ENCODE data around the gene C1orf105.

The C1orf105 gene

DNA sequence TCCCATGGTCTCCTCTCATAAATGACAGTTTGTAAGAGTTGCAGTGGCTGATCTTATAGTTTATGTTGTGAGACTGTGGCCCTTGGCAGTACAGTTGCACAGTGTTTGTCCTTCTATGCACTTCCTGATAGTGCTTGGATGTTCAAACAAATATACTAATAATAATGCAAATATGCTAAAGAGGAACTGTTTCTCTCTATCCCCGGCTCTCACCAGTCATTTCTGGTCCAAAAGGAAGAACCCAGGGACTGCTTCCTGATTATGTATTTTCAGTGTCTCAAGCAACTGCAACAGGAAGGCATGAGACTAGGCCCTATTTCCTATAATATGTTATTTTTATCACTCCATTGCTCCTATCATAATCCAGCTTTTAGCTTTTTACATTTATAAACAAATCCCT lies 95.4 kb downstream of the C1orf105 start:
- Mint-ChIP-seq H3K27ac (no peak overlapping the region), H3K36me3 (ENCODE audit: low read depth) (no peaks in the 10 kb centered on the region), H3K4me1 (ENCODE audit: low read depth) (no peaks in the 10 kb centered on the region), H3K4me3 (no peak overlapping the region), H3K9me3 (no peaks in the 10 kb centered on the region), H3K27me3 (no peaks in the 10 kb centered on the region)
- no peak for DNase-seq

DNA sequence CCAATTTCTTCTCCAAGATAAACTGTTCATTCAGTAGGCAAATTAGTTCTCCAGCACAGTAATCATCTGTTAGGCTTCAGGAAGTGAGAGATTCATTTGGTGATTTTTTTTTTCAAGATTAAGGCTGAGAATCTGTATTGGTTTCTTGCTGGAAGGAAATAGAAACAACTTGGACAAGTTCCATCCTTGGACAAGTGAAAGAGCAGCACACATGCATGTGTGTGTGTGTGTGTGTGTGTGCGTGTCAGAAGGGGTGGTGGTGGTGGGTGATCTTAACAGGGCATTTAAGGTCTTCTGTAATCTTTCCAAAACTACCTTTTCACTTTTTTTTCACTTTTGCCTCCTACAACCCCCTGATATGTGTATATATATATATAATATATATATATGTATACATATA lies 96.6 kb downstream of the C1orf105 start:
- Mint-ChIP-seq H3K27me3 (peaks cover under 1% of the 10 kb centered on the region), H3K4me3 (no peak overlapping the region), H3K9me3 (no peaks in the 10 kb centered on the region), H3K36me3 (ENCODE audit: low read depth) (no peaks in the 10 kb centered on the region), H3K27ac (no peak overlapping the region), H3K4me1 (ENCODE audit: low read depth) (no peaks in the 10 kb centered on the region)
- no peak for DNase-seq

DNA sequence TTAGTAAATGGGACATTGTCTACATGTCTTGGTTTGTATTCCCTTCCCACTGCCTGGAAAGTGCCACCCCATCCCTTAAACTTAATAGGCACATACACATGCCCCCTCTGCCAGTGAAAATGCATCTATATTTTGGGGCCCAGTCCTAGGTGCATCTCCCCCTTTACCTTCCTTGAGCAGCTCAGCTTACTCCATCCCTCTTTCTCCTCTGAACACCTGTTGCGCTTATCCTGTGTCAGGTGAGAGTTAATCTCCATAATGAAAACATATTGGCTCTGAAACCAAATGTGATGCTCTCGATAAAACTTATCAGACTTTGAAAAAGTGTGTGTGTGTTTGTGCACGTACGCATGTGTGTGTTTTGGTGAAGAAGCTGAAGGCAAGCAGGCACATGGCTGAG lies 97.1 kb downstream of the C1orf105 start:
- Mint-ChIP-seq H3K4me1 (ENCODE audit: low read depth) (no peaks in the 10 kb centered on the region), H3K4me3 (no peak overlapping the region), H3K27ac (no peak overlapping the region), H3K36me3 (ENCODE audit: low read depth) (no peaks in the 10 kb centered on the region), H3K27me3 (peaks cover 2% of the 10 kb centered on the region), H3K9me3 (no peaks in the 10 kb centered on the region)
- DNase-seq, result no peak

Data from activated T-cell treated with anti-CD3 and anti-CD28 coated beads, Interleukin-2, amount 50 U/mL, for 24 hours (primary cell).